Measurements from ENCODE around the gene TMEM181. TPM values are rescaled to one million over a fixed set of nuclear protein-coding genes. Genes with fewer than 3 reads are reported as not detected.

Gene TMEM181
- total RNA-seq, 3 donors from 2014 or later = 17.0 to 29.3 (median 28.5) TPM

DNA sequence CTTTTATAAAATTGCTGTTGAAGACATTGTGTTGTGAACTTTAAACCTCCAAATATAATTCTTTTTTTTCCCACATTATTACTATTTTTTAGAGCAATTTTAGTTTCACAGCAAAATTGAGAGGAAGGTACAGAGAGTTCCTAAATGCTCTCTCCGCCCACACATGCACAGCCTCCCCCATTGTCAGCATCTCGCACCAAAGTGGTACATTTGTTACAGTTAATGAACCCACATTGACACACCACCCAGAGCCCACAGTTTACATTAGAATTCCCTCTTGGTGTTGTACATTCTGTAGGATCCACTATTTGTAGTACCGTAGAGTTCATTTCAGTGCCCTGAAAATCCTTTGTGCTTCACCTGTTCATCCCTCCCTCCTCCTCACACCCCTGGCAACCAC, 33.8 kb downstream of the TMEM181 start:
- H3K4me1 ChIP-seq = no peaks in the 10 kb centered on the region
- no peaks in the 10 kb centered on the region for H3K9me3 ChIP-seq
- no peak overlapping the region for H3K4me3 ChIP-seq
- H3K27me3 ChIP-seq = no peaks in the 10 kb centered on the region
- peaks cover 3% of the 10 kb centered on the region for H3K36me3 ChIP-seq
- intact Hi-C loops (cut with DNase I; ENCODE audit: low total_unique reads) = no loop called here
- DNase-seq (ENCODE audit: low spot score in 2 of 2) = no peak
- H3K27ac ChIP-seq = no peak overlapping the region
- TF ChIP-seq POLR2A (IDR thresholded peaks at IDR 0.05) (no peak), POLR2AphosphoS5 (IDR thresholded peaks at IDR 0.05) (no peak)
- TF ChIP-seq, protein P1, sequence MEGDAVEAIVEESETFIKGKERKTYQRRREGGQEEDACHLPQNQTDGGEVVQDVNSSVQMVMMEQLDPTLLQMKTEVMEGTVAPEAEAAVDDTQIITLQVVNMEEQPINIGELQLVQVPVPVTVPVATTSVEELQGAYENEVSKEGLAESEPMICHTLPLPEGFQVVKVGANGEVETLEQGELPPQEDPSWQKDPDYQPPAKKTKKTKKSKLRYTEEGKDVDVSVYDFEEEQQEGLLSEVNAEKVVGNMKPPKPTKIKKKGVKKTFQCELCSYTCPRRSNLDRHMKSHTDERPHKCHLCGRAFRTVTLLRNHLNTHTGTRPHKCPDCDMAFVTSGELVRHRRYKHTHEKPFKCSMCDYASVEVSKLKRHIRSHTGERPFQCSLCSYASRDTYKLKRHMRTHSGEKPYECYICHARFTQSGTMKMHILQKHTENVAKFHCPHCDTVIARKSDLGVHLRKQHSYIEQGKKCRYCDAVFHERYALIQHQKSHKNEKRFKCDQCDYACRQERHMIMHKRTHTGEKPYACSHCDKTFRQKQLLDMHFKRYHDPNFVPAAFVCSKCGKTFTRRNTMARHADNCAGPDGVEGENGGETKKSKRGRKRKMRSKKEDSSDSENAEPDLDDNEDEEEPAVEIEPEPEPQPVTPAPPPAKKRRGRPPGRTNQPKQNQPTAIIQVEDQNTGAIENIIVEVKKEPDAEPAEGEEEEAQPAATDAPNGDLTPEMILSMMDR (IDR thresholded peaks at IDR 0.05) = no peak

DNA sequence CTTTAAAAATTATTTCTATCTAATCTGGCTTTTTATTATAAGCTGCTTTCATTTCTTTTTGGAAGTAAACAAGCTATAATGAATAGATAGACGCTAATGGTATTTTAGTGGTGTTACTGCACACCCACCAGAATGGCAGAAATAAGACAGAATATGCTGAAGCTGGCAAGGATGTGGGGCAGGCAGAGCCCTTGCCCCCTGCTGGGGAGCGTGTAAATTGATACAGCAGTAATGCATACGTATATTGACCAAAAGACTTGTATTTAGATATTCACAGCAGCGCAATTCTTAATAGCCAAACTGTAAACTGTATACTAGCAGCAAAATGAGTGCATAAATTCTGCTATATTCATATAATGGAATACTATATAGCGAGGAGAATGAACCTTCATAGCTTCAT, 35.3 kb downstream of the TMEM181 start:
- Histone ChIP-seq H3K36me3 (peaks cover 3% of the 10 kb centered on the region), H3K4me1 (no peaks in the 10 kb centered on the region), H3K4me3 (no peak overlapping the region), H3K27me3 (no peaks in the 10 kb centered on the region), H3K27ac (no peak overlapping the region), H3K9me3 (no peaks in the 10 kb centered on the region)
- intact Hi-C loops (cut with DNase I; ENCODE audit: low total_unique reads) = no loop called here
- TF ChIP-seq, protein P1 (IDR thresholded peaks at IDR 0.05) = no peak
- TF ChIP-seq POLR2A (IDR thresholded peaks at IDR 0.05) (no peak), POLR2AphosphoS5 (IDR thresholded peaks at IDR 0.05) (no peak)
- no peak for DNase-seq (ENCODE audit: low spot score in 2 of 2)

DNA sequence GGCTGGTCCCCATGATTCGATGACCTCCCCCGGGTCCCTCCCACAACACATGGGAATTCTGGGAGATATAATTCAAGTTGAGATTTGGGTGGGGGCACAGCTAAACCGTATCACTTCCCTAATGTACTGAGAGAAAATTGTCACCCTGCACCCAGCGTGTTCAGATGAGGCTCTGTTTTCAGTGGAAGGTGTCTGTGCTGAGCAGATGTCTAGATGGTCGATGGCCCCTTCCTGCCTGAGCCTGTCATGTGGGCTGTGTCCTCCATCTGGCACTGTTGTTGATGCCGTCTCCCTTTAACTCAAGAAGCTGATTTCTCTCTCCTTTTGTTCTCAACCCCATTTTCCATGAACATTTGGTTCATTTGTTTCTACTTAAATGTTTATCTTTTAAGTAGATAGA, 37.0 kb downstream of the TMEM181 start:
- Histone ChIP-seq H3K9me3 (no peaks in the 10 kb centered on the region), H3K4me3 (no peak overlapping the region), H3K4me1 (no peaks in the 10 kb centered on the region), H3K27me3 (no peaks in the 10 kb centered on the region), H3K36me3 (no peaks in the 10 kb centered on the region), H3K27ac (no peak overlapping the region)
- no peak for DNase-seq (ENCODE audit: low spot score in 2 of 2)
- TF ChIP-seq POLR2A (IDR thresholded peaks at IDR 0.05) (no peak), POLR2AphosphoS5 (IDR thresholded peaks at IDR 0.05) (no peak)
- TF ChIP-seq, protein P1 (IDR thresholded peaks at IDR 0.05) = no peak
- intact Hi-C loops (cut with DNase I; ENCODE audit: low total_unique reads) = no loop called here

DNA sequence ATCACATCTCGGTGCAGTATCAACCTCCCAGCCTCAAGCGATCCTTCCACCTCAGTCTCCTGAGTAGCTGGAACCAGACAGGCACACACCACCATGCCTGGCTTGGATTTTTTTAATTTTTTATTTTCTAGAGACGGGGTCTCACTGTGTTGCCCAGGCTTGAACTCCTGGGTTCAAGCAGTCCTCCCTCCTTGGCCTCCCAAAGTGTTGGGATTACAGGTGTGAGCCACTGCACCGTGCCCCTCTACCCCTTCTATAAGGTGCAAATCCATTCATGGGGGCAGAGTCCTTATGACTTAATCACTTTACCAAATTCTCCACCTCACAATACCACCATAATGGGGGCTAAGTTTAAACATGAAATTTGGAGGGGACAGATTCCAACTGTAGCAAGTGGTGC, 37.7 kb downstream of the TMEM181 start:
- Histone ChIP-seq H3K27me3 (no peaks in the 10 kb centered on the region), H3K36me3 (no peaks in the 10 kb centered on the region), H3K4me1 (no peaks in the 10 kb centered on the region), H3K27ac (no peak overlapping the region), H3K4me3 (no peak overlapping the region), H3K9me3 (no peaks in the 10 kb centered on the region)
- intact Hi-C loops (cut with DNase I; ENCODE audit: low total_unique reads) = no loop called here
- no peak for TF ChIP-seq POLR2A (IDR thresholded peaks at IDR 0.05)
- no peak for TF ChIP-seq POLR2AphosphoS5 (IDR thresholded peaks at IDR 0.05)
- TF ChIP-seq, protein P1 (IDR thresholded peaks at IDR 0.05) = no peak
- no peak for DNase-seq (ENCODE audit: low spot score in 2 of 2)

DNA sequence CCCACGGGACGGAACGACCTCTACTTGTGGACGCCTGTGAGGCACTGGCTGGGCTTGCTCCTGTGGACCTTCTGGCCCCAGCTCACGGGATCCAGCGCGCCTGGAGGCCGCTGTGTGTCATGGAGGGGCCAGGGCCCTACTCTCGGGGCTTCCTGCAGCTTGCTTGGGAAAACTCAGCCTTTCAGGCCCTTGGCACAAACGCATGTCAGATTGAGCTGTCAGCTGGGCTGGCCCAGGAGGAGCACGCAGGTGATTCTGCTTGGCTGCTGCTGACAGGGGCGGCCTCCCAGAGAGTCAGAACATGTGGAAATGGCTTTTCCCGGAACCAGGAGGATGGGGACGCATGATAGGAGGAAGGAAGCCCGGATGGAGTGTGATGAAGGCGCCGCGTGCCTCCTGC, 39.7 kb downstream of the TMEM181 start:
- Histone ChIP-seq H3K27me3 (no peaks in the 10 kb centered on the region), H3K4me1 (no peaks in the 10 kb centered on the region), H3K9me3 (no peaks in the 10 kb centered on the region), H3K27ac (no peak overlapping the region), H3K36me3 (no peaks in the 10 kb centered on the region), H3K4me3 (no peak overlapping the region)
- intact Hi-C loops (cut with DNase I; ENCODE audit: low total_unique reads) = no loop called here
- TF ChIP-seq POLR2AphosphoS5 (IDR thresholded peaks at IDR 0.05) (no peak), POLR2A (IDR thresholded peaks at IDR 0.05) (no peak)
- TF ChIP-seq, protein P1 (IDR thresholded peaks at IDR 0.05) = no peak
- DNase-seq (ENCODE audit: low spot score in 2 of 2) = no peak

Measured in breast epithelium (tissue), 4 donors.